PFSK-1 (cell line): ENCODE results near the gene PIK3CB.

ENCODE experiments used
- POLR2AphosphoS5 ChIP-seq: IDR thresholded peaks from 2 replicates; pipeline ENCODE4 v1.6.1; 2012; ENCODE audit warnings: low read depth, mild to moderate bottlenecking, control low read depth, low read length, moderate library complexity
- SIN3A ChIP-seq: IDR thresholded peaks from 2 replicates; pipeline ENCODE4 v1.6.1; 2012; ENCODE audit warnings: mild to moderate bottlenecking, low read length, moderate library complexity, borderline replicate concordance; ENCODE audit not compliant: insufficient read depth
- TF ChIP-seq, protein P1 (sequence below), 2 experiments: IDR thresholded peaks; 2 replicates each; pipeline versions ENCODE4 v1.6.1 to v1.8.0; 2011 to 2012; ENCODE audit warnings: low read depth in 2 of 2, low read length in 2 of 2, control low read depth in 1 of 2, inconsistent platforms in 1 of 2, mild to moderate bottlenecking in 1 of 2, moderate library complexity in 1 of 2; ENCODE audit not compliant: insufficient read depth in 1 of 2

- TF ChIP-seq POLR2AphosphoS5 (no peak), SIN3A (no peak)
- TF ChIP-seq, protein P1, sequence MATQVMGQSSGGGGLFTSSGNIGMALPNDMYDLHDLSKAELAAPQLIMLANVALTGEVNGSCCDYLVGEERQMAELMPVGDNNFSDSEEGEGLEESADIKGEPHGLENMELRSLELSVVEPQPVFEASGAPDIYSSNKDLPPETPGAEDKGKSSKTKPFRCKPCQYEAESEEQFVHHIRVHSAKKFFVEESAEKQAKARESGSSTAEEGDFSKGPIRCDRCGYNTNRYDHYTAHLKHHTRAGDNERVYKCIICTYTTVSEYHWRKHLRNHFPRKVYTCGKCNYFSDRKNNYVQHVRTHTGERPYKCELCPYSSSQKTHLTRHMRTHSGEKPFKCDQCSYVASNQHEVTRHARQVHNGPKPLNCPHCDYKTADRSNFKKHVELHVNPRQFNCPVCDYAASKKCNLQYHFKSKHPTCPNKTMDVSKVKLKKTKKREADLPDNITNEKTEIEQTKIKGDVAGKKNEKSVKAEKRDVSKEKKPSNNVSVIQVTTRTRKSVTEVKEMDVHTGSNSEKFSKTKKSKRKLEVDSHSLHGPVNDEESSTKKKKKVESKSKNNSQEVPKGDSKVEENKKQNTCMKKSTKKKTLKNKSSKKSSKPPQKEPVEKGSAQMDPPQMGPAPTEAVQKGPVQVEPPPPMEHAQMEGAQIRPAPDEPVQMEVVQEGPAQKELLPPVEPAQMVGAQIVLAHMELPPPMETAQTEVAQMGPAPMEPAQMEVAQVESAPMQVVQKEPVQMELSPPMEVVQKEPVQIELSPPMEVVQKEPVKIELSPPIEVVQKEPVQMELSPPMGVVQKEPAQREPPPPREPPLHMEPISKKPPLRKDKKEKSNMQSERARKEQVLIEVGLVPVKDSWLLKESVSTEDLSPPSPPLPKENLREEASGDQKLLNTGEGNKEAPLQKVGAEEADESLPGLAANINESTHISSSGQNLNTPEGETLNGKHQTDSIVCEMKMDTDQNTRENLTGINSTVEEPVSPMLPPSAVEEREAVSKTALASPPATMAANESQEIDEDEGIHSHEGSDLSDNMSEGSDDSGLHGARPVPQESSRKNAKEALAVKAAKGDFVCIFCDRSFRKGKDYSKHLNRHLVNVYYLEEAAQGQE (IDR thresholded peaks at IDR 0.05; ENCODE audit: insufficient read depth in 1 of 2, low read depth in 2 of 2, low read length in 2 of 2) = no peak
These were observed 87.5 kb downstream of the PIK3CB start for GRCh38 chr3:138747225-138747624.
